GM13977 (cell line): ENCODE measurements around the gene SMARCA2.

Source experiments
- DNase-seq: peaks from one replicate; pipeline ENCODE4 v3.0.0; 2012; ENCODE audit warnings: low spot score
- CTCF ChIP-seq: IDR thresholded peaks from 2 replicates; pipeline ENCODE4 v1.5.1; 2012; ENCODE audit warnings: mild to moderate bottlenecking, control low read depth; ENCODE audit not compliant: insufficient read depth; ENCODE audit errors: extremely low read depth, missing control alignments
- in situ Hi-C: fragments of 300-500 bp; cut with MboI; formaldehyde crosslinking; loops from one replicate; pipeline ENCODE4 v1.12.0; 2022; ENCODE audit warnings: low sequenced_read_pairs, low pct_unique_long_range_greater_than_20kb, mixed read lengths, inconsistent platforms; ENCODE audit not compliant: unreplicated experiment

The SMARCA2 gene

DNA sequence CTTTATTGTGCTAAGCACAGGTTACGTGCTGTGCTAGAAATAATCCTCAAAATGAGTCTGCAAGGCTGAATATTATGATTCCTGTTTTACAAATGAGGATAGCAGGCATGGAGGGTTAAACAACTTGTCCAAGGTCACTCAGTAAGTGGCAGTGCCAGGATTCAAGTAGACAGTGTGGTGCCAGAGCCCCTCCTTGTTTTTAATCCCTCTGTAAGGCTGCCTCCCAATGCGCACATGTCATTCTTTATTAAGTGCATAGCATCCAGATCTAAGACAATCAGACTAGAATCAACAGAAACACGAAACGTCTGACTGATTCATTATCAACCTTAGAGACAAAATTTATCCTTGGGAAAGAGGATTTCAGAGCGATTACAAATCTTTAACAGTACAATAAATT lies 199.6 kb downstream of the SMARCA2 start:
- TF ChIP-seq CTCF = no peak
- in situ Hi-C loops = no loop called here
- no peak for DNase-seq

DNA sequence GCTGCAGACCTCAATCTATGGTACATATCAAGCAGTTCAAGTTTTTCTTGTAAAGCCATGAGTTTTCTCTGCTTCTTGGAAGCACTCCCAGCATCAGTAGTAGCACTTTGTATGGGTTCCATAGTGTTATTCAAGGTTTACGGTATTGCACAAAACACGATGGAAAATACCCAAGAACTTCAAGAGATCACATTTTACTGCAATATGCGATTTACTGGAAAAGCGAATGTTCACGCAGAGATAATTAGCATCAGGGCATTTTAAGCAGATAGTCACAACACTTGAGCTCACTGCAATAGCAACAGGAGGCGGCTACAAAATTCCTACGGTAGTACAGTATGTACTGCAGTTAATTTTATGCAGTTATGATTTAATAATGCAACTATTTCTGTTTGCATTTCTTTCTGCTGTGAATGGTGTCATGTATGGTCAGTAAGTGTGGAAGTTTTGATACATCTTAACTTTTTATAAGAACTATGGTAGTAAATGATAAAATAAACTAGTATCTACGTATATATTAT lies 200.8 kb downstream of the SMARCA2 start:
- in situ Hi-C loops = no loop called here
- no peak for TF ChIP-seq CTCF
- no peak for DNase-seq

- TF ChIP-seq CTCF = no peak
These were observed 201.4 kb downstream of the SMARCA2 start for GRCh38 chr9:2216591-2216990.

DNA sequence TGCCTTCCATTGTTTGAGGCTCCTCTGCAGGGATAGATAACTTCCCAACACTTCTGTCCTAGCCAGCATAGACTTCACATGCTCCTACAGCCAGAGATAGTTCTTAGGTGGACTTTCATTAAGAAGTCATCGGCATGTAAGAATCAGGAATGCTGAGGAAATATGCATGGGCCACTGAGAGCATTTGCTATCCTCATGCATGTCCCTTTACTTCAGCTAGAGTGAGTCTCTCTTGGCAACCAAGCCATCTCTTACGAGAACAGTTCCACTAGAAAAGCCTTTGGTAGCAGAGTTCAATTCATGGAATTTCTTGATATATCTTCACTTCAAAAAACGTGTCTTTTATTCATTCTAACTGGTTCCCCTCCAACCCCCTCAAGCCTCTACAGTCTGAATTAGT lies 202.4 kb downstream of the SMARCA2 start:
- in situ Hi-C loops = no loop called here
- no peak for TF ChIP-seq CTCF
- no peak for DNase-seq

More at GRCh38 chr9:2216591-2216990, 201.4 kb downstream of the SMARCA2 start:
- no peak for DNase-seq
- in situ Hi-C loops = no loop called here

- no peak for DNase-seq
- TF ChIP-seq CTCF = no peak
- in situ Hi-C loops = no loop called here
These were observed 204.9 kb downstream of the SMARCA2 start for GRCh38 chr9:2220036-2220435.

GRCh38 chr9:2227144-2227867 lies 212.2 kb downstream of the SMARCA2 start:
- no peak for TF ChIP-seq CTCF
- DNase-seq = no peak
- in situ Hi-C loops = no loop called here
